ENCODE measurements around the gene JAZF1. TPM values are rescaled to one million over a fixed set of nuclear protein-coding genes. Genes with fewer than 3 reads are reported as not detected.

JAZF1 gene
- total RNA-seq, 1 experiment from 2014 or later: 9.1 TPM

GRCh38 chr7:27810186-27810585, 370.4 kb downstream of the JAZF1 start:
- H3K4me2 ChIP-seq (ENCODE audit: insufficient read depth, insufficient read length, low read length): no peak overlapping the region
- H3K9me3 ChIP-seq (ENCODE audit: control insufficient read depth, low read depth, low read length): no peaks in the 10 kb centered on the region
- no peaks in the 10 kb centered on the region for H4K20me1 ChIP-seq (ENCODE audit: control insufficient read depth, insufficient read depth, insufficient read length)
- H3K36me3 Mint-ChIP-seq (ENCODE audit: insufficient read depth in 1 of 3, low read depth in 3 of 3): peaks cover 4 to 13% (median 5%) of the 10 kb centered on the region in 3 experiments; a peak in 5 of 7 replicates
- H3K14ac ChIP-seq (ENCODE audit: insufficient read depth, low read length): no peak overlapping the region
- H4K8ac ChIP-seq (replicated peaks; ENCODE audit: insufficient read length, low read depth, low read length): no peak overlapping the region
- no peak overlapping the region for H4K91ac ChIP-seq (ENCODE audit: insufficient read length, low read depth, low read length)
- H2BK12ac ChIP-seq (ENCODE audit: insufficient read length, low read depth, low read length): no peak overlapping the region
- H3K27me3 ChIP-seq (ENCODE audit: insufficient read depth, low read length): no peaks in the 10 kb centered on the region
- H3K4me1 ChIP-seq (ENCODE audit: insufficient read depth, low read length): no peaks in the 10 kb centered on the region
- no peak overlapping the region for H3K18ac ChIP-seq (ENCODE audit: insufficient read length, low read depth, low read length)
- no peak overlapping the region for H3K4me3 Mint-ChIP-seq
- H3T11ph ChIP-seq (ENCODE audit: low read length): no peak overlapping the region
- no peak overlapping the region for H3K27ac ChIP-seq (ENCODE audit: insufficient read length, low read depth, low read length)
- H3K23me2 ChIP-seq (ENCODE audit: insufficient read length, low read depth, low read length, poor library complexity, severe bottlenecking): no peaks in the 10 kb centered on the region
- no peaks in the 10 kb centered on the region for H3K9me3 Mint-ChIP-seq
- no peak overlapping the region for H3K4ac ChIP-seq (ENCODE audit: low read depth, low read length)
- H2BK20ac ChIP-seq (ENCODE audit: low read depth, low read length, poor library complexity, severe bottlenecking): no peak overlapping the region
- no peaks in the 10 kb centered on the region for H3K79me1 ChIP-seq (ENCODE audit: insufficient read depth, low read depth, low read length, poor library complexity, severe bottlenecking)
- no peaks in the 10 kb centered on the region for H3K79me2 ChIP-seq (ENCODE audit: insufficient read depth, low read length)
- H2AK5ac ChIP-seq (ENCODE audit: insufficient read length, low read length): no peak overlapping the region
- no peak overlapping the region for H3K27ac Mint-ChIP-seq
- H2AFZ ChIP-seq (ENCODE audit: low read length): no peak overlapping the region
- H3K4me1 Mint-ChIP-seq: peaks cover 0 to 1% of the 10 kb centered on the region in 2 experiments; a peak in 2 of 4 replicates
- DNase-seq: no peak
- no peak overlapping the region for H3K56ac ChIP-seq (ENCODE audit: insufficient read length, low read depth, low read length)
- no peak overlapping the region for H2BK5ac ChIP-seq (ENCODE audit: insufficient read length, low read length)
- H3K9ac ChIP-seq (ENCODE audit: extremely low read depth, insufficient read length, low read length): no peak overlapping the region
- no CpG with 5 or more reads among the region's 4 CpGs for WGBS (ENCODE audit: extremely low coverage, insufficient read length, low lambda C conversion rate)
- H4K5ac ChIP-seq (ENCODE audit: insufficient read length, low read depth, low read length): no peak overlapping the region
- H2BK15ac ChIP-seq (ENCODE audit: low read depth, low read length): no peak overlapping the region
- no peaks in the 10 kb centered on the region for H3K27me3 Mint-ChIP-seq (ENCODE audit: low read depth)
- H2BK120ac ChIP-seq (ENCODE audit: low read depth, low read length, poor library complexity, severe bottlenecking): no peak overlapping the region
- TF ChIP-seq CTCF (conservative IDR thresholded peaks at IDR 0.05): no peak
- H3K23ac ChIP-seq (ENCODE audit: insufficient read length, low read depth, low read length): no peak overlapping the region
